Stimulated activated CD4-positive, alpha-beta T cell treated with anti-CD3 and anti-CD28 coated beads, TNF-alpha, amount 100 ng/mL, for 4 hours (primary cell): ENCODE results near the gene FAM3D.
"Not testable (repeated sequence)": the region's sequence is repeated elsewhere in the genome, so short reads cannot be mapped to it uniquely, and the experiment has no call there.

ENCODE experiments used
- DNase-seq, 3 experiments: peaks; one replicate each; pipeline ENCODE4 v3.0.0-alpha.2; 2020; ENCODE audit warnings: low read depth in 3 of 3

FAM3D gene, protein sequence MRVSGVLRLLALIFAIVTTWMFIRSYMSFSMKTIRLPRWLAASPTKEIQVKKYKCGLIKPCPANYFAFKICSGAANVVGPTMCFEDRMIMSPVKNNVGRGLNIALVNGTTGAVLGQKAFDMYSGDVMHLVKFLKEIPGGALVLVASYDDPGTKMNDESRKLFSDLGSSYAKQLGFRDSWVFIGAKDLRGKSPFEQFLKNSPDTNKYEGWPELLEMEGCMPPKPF

DNA sequence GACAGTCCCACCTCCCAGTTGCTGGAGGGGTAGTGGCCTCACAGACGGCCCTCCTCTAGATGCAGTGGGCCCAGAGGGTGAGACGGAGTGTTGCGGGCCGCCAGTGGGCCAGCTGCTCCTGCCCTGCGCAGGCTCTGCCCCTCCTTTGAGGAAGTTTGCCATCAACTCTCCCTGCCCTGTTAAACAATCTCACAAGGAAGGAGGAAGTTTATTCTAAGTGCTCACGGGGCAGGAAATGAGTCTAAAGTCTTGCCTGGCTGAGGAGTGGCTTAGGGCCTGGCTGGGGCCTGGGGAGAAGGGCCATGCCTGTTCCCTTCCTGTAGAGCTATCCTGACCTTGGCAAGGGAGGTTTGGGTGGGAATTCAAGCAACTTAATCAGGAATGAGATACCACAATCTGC is at the start of gene FAM3D:
Gene FAM3D, minus strand, starts transcription at position 92 of the 400 bp plus-strand sequence. CDS start 11,211 bp downstream, outside the sequence.
- no peak for DNase-seq

DNA sequence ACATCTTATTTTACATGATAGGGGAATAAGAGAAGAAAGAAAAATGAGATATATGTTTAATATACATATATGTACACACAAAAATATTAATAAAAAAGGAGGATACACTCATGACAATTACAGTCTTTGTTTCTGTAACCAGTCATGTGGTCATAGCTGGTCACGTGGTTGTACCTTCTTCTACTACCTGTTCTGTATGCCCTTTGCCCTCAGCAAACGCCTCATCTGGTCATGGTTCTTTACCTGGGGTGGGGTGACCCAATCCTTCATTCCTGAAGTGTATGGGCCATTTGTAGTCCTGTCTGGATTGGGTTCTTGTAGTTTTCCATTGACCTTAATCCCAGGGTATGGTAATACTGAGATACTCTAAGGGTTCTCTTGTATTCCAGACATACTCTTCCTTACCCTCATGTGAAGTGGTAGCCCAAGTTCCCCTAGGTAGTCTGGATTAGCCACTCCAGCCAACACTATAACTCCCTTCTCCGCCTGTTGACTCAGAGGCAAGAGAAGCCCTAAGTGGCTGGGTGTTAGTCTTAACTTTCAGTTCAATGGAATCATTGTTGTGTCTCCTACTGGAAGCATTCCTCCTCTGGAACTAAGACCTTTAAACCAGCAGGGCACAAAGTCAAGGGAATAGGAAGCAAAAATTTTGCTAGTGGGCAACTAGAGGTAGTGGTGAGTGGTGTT is 47.3 kb upstream of the FAM3D start:
- DNase-seq: no peak

DNA sequence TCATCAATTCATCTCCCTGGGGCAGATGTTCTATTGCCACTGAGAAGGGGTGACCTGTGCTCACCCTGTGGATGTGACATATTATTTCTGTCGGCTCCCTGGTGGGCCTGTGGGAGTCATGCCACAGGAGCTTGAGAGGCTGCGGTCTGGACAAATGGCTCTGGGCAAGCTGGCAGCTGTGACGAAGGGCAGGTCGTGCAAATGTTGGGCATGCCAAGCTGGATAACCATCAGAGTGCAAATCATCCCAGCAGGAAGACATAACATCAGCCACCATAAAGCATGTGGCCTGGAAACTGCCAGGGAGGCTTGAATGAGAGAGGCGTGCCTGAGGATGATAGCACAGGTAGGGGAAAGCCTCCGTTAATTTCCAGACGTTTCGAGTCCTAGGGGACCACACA is 45.3 kb upstream of the FAM3D start:
- no peak for DNase-seq

DNA sequence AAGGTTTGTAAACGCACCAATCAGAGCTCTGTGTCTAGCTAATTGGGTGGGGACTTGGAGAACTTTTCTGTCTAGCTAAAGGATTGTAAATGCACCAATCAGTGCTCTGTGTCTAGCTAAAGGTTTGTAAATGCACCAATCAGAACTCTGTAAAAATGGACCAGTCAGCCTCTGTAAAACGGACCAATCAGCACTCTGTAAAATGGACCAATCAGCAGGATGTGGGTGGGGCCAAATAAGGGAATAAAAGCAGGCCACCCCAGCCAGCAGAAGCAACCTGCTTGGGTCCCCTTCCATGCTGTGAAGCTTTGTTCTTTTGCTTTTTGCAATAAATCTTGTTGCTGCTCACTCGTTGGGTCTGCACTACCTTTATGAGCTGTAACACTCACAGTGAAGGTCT is 42.4 kb upstream of the FAM3D start:
- DNase-seq: not testable (repeated sequence)

DNA sequence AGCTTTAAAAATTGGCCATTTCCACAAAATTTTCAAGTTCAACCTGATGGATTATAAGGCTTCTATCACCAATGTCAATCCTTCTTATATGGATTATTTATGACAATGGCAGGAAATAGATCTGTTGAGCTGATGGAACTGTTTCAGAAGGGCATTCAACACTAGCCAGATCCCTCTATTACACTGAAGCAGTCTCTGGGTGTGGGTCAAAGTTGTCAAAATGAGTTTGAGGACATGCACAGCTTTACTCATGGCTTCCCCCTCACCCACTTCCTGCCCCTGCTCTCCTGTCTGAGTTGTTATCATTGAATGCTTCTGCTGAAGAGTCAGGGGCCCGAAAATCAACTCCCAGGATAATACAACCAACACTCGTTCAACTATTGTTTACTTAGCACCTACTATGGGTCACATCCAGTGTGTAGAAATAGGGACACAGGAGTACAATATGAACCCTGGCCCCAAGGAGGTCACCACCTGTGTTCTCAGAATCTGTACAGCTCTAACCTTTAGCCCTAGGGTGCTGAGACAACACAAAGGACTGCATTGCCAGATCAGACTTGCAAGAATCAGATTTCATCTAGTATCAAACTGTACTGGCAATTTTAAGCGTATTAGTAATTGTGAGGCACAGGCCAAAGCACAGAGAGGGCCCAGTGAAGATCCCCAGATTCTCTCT is 41.7 kb upstream of the FAM3D start:
- DNase-seq: no peak

DNA sequence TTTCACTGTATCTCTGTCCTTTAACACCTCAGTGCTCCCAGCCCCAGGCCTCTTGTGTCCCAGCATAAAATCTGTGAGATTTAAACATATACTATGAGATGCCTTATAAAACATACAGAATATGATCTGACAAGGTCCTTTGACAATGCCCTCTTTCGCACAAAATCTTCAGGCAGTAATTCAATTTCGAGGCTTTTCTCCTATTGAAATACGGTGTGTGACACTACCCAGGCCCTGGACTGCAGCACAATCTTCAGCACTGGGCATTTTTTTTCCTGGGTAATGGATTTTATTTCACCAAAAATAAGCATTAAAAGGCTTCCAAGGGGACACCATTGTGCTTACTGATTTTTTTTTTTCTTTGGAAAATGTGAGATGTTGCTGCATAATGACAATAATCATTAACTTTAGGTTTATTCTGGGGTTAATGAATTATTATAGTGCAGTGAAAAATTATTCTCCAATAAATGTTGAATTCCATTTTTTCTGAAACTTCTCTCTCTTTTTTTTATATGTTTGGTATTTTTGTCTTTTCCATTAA is 40.9 kb upstream of the FAM3D start:
- DNase-seq: no peak

DNA sequence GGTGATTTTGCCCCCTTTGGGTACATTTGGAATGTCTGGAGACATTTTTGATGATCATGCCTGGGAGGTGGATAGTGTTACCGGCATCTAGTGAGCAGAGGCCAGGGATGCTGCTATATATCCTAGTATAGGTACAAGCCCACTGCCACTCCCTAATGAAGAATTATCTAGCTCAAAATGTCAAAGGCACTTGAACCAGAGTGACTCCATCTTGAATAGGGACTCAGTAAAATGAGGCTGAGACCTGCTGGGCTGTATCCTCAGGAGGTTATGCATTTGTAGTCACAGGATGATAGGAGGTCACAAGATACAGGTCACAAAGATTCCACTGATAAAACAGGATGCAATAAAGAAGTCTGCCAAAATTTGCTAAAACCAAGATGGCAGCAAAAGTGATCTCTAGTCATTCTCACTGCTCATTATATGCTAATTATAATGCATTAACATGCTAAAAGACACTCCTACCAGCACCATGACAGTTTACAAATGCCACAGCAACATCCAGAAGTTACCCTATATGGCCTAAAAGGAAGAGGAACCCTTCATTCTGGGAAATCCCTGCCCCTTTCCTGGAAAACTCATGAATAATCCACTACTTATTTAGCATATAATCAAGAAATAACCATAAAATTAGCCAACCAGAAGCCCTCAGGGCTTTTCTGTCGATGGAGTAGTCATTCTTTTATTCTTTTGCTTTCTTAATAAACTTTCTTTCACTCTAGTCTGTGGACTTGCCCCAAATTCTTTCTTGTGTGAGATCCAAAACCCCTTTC is 40.0 kb upstream of the FAM3D start:
- DNase-seq: no peak

DNA sequence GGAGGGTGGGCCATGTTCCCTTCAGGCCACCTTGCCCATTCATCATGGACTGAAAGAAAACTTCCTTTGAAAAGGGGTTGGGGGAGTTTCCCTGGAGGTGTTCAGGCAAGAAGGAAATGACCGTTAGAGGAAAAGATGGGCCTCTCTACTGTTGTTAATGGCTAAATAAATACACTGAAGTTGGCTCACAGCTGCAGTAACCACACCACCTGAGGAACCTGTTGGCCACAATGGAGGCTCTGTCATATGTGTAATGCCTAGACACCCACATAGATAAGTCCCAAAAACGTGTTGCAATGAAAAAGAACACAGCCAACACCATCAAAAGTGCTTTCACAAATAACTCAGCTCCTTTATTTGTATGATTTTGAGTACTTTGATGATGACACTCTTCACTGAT is 38.2 kb upstream of the FAM3D start:
- DNase-seq: no peak

DNA sequence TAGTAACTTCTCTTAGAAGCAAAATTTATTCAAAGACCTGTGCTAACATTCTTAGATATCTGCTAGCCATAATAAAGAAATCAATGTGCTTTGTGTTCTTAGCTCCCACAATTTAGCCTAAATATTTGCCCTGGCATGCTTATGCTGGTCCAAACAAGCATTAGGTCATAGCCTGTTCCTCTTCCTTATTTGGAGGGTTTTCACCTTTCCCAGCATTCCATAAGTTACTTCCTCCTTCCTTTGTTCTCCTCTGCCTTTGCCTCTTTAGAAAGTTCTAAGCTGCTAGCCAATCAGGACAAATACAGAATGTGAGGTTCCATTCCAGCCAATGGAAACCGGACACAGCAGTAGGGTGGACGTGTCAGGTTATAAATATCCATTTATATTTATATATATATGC is 37.7 kb upstream of the FAM3D start:
- not testable (repeated sequence) for DNase-seq

DNA sequence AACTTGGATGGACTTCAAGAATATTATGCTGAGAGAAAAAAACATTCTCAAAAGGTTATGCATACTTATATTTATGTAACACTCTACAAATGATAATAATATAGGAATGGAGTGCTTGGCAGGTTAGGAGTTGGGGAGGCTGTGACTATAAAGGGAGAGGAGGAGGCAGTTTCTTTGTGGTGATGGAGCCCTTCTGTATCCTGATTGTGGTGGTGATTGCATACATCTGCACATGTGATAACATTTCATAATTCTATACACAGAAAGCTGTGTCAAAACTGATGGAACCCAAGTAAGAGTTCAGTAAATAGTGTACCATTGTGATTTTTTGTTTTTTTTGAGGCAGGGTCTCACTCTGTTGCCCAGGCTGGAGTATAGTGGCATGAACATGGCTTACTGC is 31.7 kb upstream of the FAM3D start:
- DNase-seq: no peak

DNA sequence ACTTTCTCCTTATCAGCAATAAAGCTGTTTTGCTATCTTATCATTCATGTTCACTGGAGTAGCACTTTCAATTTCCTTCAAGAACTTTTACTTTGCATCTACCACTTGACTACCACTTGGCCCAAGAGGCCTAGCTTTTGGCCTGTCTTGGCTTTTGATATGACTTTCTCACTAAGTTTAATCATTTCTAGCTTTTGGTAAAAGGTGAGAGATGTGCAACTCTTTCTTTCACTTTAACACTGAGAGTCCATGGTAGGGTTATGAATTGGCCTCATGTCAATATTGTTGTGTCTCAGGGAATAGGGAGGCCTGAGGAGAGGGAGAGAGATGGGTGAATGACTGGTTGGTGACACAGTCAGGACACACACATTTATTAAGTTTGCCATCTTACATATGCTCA is 31.0 kb upstream of the FAM3D start:
- no peak for DNase-seq

DNA sequence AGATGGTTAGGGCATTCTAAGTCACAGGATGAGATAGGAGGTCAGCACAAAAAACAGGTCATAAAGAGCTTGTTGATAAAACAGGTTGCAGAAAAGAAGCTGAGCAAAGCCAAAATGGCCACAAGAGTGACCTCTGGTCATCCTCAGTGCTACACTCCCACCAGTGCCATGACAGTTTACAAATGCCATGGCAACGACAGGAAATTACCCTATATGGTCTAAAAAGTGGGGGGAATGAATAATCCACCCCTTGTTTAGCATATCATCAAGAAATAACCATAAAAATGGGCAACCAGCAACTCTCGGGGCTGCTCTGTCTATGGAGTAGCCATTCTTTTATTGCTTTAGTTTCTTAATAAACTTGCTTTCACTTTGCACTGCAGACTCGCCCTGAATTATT is 30.2 kb upstream of the FAM3D start:
- DNase-seq: not testable (repeated sequence)

DNA sequence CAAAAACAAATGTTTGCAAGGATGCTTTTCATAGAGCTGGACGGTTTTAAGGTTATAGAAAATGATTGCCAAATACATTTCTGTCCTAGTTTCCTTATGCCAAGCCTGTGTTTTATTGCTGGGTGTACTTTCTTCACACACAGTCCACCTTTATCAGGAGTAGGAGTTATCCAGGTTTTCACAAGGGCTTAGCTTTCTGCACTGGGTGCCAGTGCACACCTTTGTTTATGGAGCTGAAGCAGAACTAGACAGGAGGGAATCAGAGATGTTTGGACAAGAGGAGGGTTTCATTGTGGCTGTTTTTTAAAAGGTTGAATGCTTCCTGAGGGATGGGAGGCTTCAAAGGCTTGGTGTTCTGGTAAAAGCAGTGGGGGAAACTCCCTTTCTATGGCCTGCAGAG is 29.5 kb upstream of the FAM3D start:
- no peak for DNase-seq

DNA sequence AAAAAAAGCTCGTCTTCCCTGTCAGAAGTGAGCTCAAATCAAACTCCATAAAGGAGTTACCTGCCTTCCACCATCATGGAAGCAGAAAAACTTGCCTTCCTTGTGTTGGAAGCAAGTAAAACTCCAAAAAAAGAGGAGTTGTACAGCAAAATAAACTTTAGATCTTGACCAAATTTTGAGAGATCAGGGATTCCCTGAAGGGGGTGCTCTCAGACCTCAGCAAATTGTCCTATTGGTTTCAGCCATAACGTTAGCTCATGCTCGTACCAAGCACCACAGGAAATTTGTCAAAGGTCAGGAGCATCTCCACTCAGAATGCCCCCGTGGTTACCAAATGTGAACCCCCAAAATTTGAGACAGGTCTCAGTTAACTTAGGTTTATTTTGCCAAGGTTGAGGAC is 28.7 kb upstream of the FAM3D start:
- not testable (repeated sequence) for DNase-seq

DNA sequence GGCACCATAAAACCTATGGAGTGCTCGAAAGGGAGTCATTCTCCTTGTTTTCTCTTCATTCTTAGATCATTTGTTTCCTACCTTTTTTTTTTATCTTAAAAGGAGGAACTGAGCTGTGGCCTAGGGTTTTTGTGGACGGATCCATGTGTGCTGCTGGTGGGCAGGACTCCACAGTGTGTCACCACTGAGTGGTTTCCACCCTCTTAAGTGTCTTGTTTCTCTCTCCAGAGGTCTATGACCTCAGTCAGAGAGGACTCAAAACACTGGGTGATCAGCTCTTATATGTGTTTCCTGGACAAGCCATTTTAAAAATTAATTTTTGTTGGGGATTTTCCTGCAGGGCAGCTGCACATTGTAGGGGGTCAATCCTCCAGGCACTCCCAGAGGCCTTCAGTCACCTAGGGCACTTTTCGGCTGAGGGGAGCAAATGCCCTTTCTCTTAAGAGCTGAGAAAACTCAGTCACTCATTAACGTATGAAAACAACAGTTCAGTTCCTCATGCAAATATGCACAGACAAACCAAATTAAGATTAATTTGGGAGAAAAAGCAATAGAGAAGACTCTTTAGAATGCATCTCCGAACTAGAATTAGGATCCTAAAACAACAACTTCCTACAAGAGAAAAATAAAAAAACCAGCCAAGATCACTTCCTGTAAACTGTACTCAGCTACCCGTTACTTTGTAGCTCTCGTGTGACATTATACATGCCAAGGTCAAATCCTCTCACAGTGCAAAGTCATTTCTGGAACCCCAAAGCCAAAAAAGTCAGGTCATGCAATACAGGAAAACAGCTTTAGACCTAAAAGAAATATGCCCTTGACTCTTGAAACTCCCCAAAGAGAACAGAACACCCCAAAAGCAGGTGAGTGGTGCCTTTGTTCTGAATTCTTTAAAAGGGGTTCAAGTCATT is 27.6 kb upstream of the FAM3D start:
- DNase-seq: no peak

DNA sequence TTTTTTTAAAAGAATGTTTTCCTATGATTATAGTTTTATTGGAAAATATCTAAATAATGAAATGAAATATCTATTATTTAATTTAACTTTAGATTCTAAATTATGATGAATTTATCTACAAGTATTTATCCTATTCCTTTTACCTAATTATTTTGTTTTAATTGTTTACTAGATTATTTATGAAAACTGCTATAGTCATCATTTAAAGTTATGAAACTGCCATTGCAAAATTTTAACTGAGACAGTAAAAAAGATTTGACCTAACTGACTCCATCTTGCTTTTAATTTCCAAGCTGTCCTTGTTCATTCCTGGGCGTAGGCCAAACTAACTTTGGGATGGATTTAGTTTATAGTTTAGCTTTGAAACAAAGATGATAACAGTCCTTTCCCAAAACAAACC is 25.9 kb upstream of the FAM3D start:
- DNase-seq: no peak

DNA sequence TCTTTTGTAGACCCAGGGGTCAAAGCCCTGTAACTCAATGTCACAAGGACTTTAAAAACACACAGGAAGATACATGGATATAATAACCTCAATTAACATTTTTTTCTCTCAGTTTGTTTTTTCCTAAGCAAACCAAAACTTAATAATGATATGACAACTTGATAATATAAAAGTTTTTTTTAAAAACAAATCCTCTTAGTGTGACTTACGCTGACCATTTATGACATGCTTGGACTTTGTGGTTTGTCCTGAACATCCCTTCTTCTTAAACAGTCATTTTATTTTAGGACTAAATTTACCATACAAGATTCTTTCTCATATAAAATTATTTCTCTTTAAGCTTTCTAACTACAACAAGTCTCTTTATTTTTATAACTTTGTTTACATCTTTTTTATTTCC is 25.4 kb upstream of the FAM3D start:
- DNase-seq: no peak

DNA sequence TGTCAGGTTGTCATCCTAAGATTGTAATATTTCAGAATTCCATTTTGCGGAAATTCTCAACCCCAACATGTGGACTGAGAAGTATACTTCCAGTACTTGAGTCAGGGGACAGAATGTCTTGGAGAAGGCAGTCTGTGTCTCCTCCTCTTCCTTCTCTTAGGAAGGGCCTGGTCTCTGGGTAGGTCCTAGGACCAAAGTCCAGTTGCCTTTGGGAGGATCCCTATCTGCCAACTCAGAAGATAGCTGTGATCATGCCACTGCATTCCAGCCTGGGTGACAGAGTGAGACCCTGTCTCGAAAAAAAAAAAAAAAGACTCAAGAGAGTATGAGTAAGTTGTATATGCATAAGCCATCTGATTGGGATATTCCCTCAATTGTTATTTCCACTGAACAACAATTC is 23.9 kb upstream of the FAM3D start:
- DNase-seq: no peak

DNA sequence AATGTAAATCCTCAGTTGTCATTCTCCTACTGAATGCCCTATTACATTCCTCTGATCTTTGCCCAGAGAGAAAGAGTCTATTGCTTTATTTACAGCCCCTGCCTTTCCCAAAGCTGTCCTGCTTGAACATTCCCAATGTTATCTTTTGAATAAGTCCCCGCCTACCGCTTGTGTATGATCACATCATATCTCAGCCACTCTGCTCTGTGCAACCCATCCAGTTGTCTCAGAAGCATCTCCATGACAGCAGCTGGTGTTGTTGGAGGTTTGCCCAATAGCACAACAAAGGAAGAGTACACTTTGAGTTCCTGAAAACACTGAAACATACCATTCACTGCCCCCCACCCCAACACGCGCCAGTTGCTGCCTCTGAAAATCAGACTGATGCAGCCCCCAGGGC is 22.0 kb upstream of the FAM3D start:
- no peak for DNase-seq

DNA sequence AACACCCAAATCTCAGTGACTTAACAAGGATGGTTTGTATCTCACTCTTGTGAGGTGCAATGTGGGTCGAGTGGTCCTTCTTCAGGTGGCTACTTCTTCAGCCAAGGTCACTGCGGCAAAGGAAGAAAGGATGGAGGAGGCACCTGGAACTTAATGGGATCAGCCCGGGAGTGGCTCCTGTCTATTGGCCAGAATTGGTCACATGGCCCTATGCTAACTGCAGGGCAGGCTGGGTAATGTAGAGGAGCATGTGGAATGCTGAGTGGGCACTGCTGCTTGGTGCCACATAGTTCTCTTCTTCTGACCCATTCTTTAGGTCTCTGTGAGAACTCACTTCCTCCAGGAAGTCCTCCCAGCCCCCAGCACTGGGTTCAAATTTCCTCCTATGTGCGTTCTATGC is 20.3 kb upstream of the FAM3D start:
- DNase-seq: no peak

DNA sequence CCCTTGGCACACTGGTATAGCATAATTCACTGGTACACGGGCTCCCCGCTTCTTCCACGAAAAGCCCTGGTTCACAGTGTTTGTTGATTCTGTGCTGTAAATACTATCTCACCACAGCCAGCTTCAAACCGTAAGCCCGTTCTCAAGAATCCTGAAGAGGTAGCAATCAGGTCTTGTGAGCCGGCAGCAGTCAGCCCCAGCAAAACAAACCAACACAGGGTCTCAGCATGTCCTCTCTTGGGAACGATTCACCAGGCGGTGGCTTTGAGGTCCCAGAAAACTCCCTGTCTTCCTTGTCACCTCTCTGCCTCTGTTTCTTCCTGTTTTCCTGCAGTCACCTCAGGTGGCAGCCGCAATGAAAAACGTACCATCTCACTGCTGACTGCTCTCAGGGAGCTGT is 19.1 kb upstream of the FAM3D start:
- DNase-seq: no peak
